GM12891 (cell line): ENCODE results near the gene CCNB1.

ENCODE experiments used
- PAX5 ChIP-seq: IDR thresholded peaks from 2 replicates; pipeline ENCODE4 v1.6.1; 2011; ENCODE audit warnings: low read length, moderate library complexity, mild to moderate bottlenecking; ENCODE audit not compliant: insufficient read depth, severe bottlenecking
- POLR2A ChIP-seq: IDR thresholded peaks from 2 replicates; pipeline ENCODE4 v1.6.1; 2011; ENCODE audit warnings: low read depth, low read length, control low read depth
- POLR2AphosphoS5 ChIP-seq: IDR thresholded peaks from 2 replicates; pipeline ENCODE4 v1.6.1; 2011; ENCODE audit warnings: low read depth, low read length, control low read depth

GRCh38 chr5:69184621-69185020, 17.7 kb downstream of the CCNB1 start:
- no peak for TF ChIP-seq POLR2A
- no peak for TF ChIP-seq PAX5
- TF ChIP-seq POLR2AphosphoS5: no peak
